PC-9 (cell line): ENCODE data around the gene PLA2G4C. TPM values are rescaled to one million over a fixed set of nuclear protein-coding genes. Genes with fewer than 3 reads are reported as not detected.

Experiments
- BruUV-seq: library from RNA; stranded (reverse); fragments of 400-500 nt; replicated peaks from 2 replicates; lab custom pipeline; 2021; lab: Mats Ljungman, UMichigan
- CTCF ChIA-PET: fragments of 300-600 bp; sonication (Branson Sonifier 250); formaldehyde crosslinking; loops from one replicate; lab custom pipeline; 2022; ENCODE audit warnings: antibody characterized with exemption; lab: Charles Lee
- POLR2A ChIA-PET: fragments of 300-600 bp; sonication (Branson Sonifier 250); formaldehyde crosslinking; loops from one replicate; lab custom pipeline; 2022; ENCODE audit warnings: antibody characterized with exemption; ENCODE audit not compliant: unreplicated experiment; lab: Charles Lee
- DNase-seq, 2 experiments: peaks; one replicate each; pipeline versions ENCODE4 v3.0.0 to v3.0.0-alpha.2; 2015 to 2022; ENCODE audit warnings: mixed read lengths in 1 of 2
- H2AFZ ChIP-seq: fragments of 200-600 bp; sonication (generic); 2 replicates; pipeline ENCODE4 v1.8.1; 2017; ENCODE audit warnings: antibody characterized with exemption
- H3F3A ChIP-seq: fragments of 200-600 bp; sonication (generic); 2 replicates; pipeline ENCODE4 v1.8.1; 2017; ENCODE audit warnings: antibody characterized with exemption, mild to moderate bottlenecking, low read depth; ENCODE audit not compliant: insufficient read depth
- H3K27ac ChIP-seq: fragments of 200-600 bp; sonication (generic); 2 replicates; pipeline ENCODE4 v1.6.1; 2016; ENCODE audit warnings: mixed run types
- H3K27me3 ChIP-seq: fragments of 200-600 bp; sonication (generic); 2 replicates; pipeline ENCODE4 v1.6.1; 2016; ENCODE audit warnings: low read depth, mixed run types; ENCODE audit not compliant: insufficient read depth
- H3K36me3 ChIP-seq: fragments of 200-600 bp; sonication (generic); 2 replicates; pipeline ENCODE4 v1.6.1; 2016; ENCODE audit warnings: low read depth, mixed run types
- H3K4me1 ChIP-seq: fragments of 200-600 bp; sonication (generic); replicated peaks from 2 replicates; pipeline ENCODE4 v1.6.1; 2016; ENCODE audit warnings: mixed run types; ENCODE audit not compliant: insufficient read depth
- H3K4me2 ChIP-seq: fragments of 200-600 bp; sonication (generic); 2 replicates; pipeline ENCODE4 v1.6.1; 2017; ENCODE audit warnings: mixed run types
- H3K4me3 ChIP-seq: fragments of 200-600 bp; sonication (generic); 2 replicates; pipeline ENCODE4 v1.6.1; 2016; ENCODE audit warnings: mixed run types
- H3K79me2 ChIP-seq: fragments of 200-600 bp; sonication (generic); 2 replicates; pipeline ENCODE4 v1.6.1; 2017; ENCODE audit warnings: low read depth, mixed run types
- H3K9me2 ChIP-seq: fragments of 200-600 bp; sonication (generic); 2 replicates; pipeline ENCODE4 v1.8.1; 2017; ENCODE audit warnings: mild to moderate bottlenecking; ENCODE audit not compliant: insufficient read depth
- H3K9me3 ChIP-seq: fragments of 200-600 bp; sonication (generic); 2 replicates; pipeline ENCODE4 v1.8.1; 2016; ENCODE audit warnings: low read depth; ENCODE audit not compliant: insufficient read depth
- H4K20me1 ChIP-seq: fragments of 200-600 bp; sonication (generic); 2 replicates; pipeline ENCODE4 v1.8.1; 2017; ENCODE audit not compliant: insufficient read depth
- CTCF ChIP-seq: fragments of 200-600 bp; sonication (generic); conservative IDR thresholded peaks from 2 replicates; pipeline ENCODE4 v1.6.1; 2017; ENCODE audit warnings: mixed run types, antibody characterized with exemption, mild to moderate bottlenecking, moderate library complexity
- EZH2 ChIP-seq: fragments of 200-600 bp; sonication (generic); IDR thresholded peaks from 2 replicates; pipeline ENCODE4 v1.8.0; 2017; ENCODE audit warnings: antibody characterized with exemption, low read depth
- intact Hi-C: fragments of 100-400 bp; cut with micrococcal nuclease; formaldehyde crosslinking; loops from one replicate; pipeline ENCODE4 v1.10.0; 2022; ENCODE audit not compliant: unreplicated experiment
- total RNA-seq: library from RNA; stranded (reverse); gene quantifications from 2 replicates; pipeline ENCODE4 v1.2.3, GENCODE V29; 2021

The PLA2G4C gene
- total RNA-seq, 1 experiment from 2014 or later = not detected

- peaks cover 82% of the 10 kb centered on the region for H3K27me3 ChIP-seq
- DNase-seq = no peak
- H4K20me1 ChIP-seq = no peaks in the 10 kb centered on the region
- no peak within 1 kb of the TSS for H3K4me2 ChIP-seq
- intact Hi-C loops = no loop called here
- BruUV-seq = no TSS peak
- H3K4me1 ChIP-seq = no peaks in the 10 kb centered on the region
- H3F3A ChIP-seq = no peaks in the 10 kb centered on the region
- H2AFZ ChIP-seq = no peak within 1 kb of the TSS
- H3K36me3 ChIP-seq = no peaks in the 10 kb centered on the region
- TF ChIP-seq EZH2 = no peak
- no peaks in the 10 kb centered on the region for H3K79me2 ChIP-seq
- ChIA-PET POLR2A (no interaction called here), CTCF (no interaction called here)
- no peaks in the 10 kb centered on the region for H3K9me3 ChIP-seq
- no peaks in the 10 kb centered on the region for H3K9me2 ChIP-seq
- no peak within 1 kb of the TSS for H3K4me3 ChIP-seq
- H3K27ac ChIP-seq = no peak within 1 kb of the TSS
Measured at GRCh38 chr19:48043675-48044258, 66.8 kb downstream of the PLA2G4C start, which contains the start of gene CABP5. TSS of gene CABP5 (minus strand) at chr19:48044079. CDS start at chr19:48043922, 157 bp downstream.

GRCh38 chr19:48041877-48042580, 68.6 kb downstream of the PLA2G4C start:
- Histone ChIP-seq H3K4me3 (no peak overlapping the region), H2AFZ (no peak overlapping the region), H3K27me3 (peaks cover 78% of the 10 kb centered on the region), H3K4me1 (no peaks in the 10 kb centered on the region), H3K9me2 (no peaks in the 10 kb centered on the region), H3K9me3 (no peaks in the 10 kb centered on the region), H3K27ac (no peak overlapping the region), H3F3A (no peaks in the 10 kb centered on the region), H4K20me1 (no peaks in the 10 kb centered on the region), H3K79me2 (no peaks in the 10 kb centered on the region), H3K36me3 (no peaks in the 10 kb centered on the region), H3K4me2 (no peak overlapping the region)
- ChIA-PET POLR2A (no interaction called here), CTCF (no interaction called here)
- no TSS peak for BruUV-seq
- DNase-seq = no peak
- intact Hi-C loops = no loop called here
- TF ChIP-seq CTCF (no peak), EZH2 (no peak)

GRCh38 chr19:48036765-48037164, 73.9 kb downstream of the PLA2G4C start:
- 0 out of 2 replicates have a peak overlapping the region, but pooled peaks have one; percentile 3 for H3K4me3 ChIP-seq
- H4K20me1 ChIP-seq = no peaks in the 10 kb centered on the region
- H3K4me1 ChIP-seq = no peaks in the 10 kb centered on the region
- intact Hi-C loops = no loop called here
- ChIA-PET CTCF (no interaction called here), POLR2A (no interaction called here)
- TF ChIP-seq CTCF = no peak
- no peak for TF ChIP-seq EZH2
- no peak overlapping the region for H3K27ac ChIP-seq
- no peak for DNase-seq
- H3F3A ChIP-seq = no peaks in the 10 kb centered on the region
- no peaks in the 10 kb centered on the region for H3K9me2 ChIP-seq
- H3K4me2 ChIP-seq = no peak overlapping the region
- no TSS peak for BruUV-seq
- peaks cover 97% of the 10 kb centered on the region for H3K27me3 ChIP-seq
- peaks cover 5% of the 10 kb centered on the region; the same call in 1 of the 2 replicates for H3K9me3 ChIP-seq
- no peak overlapping the region for H2AFZ ChIP-seq
- no peaks in the 10 kb centered on the region for H3K36me3 ChIP-seq
- no peaks in the 10 kb centered on the region for H3K79me2 ChIP-seq
